Measurements from ENCODE around the gene PNN.
"Not testable (repeated sequence)": the region's sequence is repeated elsewhere in the genome, so short reads cannot be mapped to it uniquely, and the experiment has no call there.

Gene PNN

GRCh38 chr14:39181693-39182047, 6.6 kb downstream of the PNN start:
- no peak for DNase-seq

DNA sequence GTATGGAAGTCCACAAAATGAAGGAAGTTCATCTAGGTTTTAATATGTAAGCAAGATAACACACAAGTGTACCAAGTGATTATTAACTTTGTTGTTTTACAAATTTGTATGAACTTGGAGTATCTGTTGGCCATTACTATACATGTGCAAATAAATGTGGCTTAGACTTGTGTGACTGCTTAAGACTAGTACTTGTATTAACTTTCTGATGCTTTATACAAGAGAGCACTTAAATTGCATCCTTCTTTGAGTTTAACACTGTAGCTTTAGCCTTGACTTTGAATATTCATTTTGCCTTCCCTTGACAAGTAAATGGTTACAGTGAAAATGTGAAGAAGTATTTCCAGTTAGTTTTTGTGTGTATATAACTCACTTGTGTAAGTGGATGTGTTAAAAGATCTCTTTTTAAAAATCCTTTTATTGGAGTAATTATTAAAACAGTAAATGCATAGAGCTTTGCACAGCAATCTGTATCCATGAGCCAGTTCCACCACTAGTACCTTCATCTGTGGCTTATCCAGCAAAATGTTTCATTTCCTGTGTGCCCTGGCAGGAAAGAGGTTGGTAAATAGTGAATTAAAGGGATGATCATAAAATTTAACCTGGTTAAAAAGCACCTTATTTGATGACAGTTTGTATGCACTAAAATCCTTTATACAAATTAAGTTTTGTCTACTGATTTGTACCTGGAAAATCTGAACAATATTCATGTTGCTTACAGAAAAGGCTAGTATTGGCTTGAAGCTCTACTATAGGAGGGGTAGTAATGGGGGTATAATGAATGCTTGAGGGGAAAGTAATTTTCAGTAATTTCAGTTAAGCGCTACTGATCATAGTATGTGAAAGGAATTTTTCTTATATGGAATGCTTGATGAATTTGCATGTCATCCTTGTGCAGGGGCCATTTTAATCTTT, 8.0 kb downstream of the PNN start:
- no peak for DNase-seq

DNA sequence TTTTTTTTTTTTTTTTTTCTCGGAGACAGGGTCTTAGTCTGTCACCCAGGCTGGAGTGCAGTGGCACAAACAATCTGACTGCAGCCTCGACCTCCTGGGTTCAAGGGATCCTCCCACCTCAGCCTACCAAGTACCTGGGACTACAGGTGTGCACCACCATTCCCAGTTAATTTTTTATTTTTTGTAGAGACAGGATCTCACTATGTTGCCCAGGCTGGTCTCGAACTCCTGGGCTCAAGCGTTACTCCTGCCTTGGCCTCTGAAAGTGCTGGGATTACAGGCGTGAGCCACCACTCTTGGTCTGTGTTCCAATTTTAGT, 8.6 kb downstream of the PNN start:
- not testable (repeated sequence) for DNase-seq

DNA sequence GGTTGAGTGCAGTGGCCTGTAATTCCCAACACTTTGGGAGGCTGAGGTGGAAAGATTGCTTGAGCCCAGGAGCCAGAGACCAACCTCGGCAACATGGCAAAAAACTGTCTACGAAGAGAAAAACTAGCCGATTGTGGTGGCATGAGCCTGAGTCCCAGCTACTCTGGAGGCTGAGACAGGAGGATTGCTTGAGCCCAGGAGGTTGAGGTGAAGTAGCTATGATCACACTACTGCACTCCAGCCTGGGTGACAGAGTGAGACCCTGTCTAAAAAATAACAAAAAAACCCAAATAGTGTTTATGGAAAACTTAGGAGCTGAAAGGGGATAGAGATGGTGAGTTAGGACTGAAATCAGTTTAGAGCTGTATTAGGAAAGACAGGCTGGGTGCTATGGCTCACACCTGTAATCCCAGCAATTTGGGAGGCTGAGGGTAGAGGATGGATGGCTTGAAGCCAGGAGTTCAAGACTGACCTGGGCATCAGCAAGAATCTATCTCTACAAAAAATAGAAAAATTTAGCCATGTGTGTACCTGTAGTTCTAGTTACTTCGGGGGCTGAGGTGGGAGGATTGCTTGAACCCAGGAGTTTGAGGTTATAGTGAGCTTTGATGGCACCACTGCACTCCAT, 9.7 kb downstream of the PNN start:
- no peak for DNase-seq

DNA sequence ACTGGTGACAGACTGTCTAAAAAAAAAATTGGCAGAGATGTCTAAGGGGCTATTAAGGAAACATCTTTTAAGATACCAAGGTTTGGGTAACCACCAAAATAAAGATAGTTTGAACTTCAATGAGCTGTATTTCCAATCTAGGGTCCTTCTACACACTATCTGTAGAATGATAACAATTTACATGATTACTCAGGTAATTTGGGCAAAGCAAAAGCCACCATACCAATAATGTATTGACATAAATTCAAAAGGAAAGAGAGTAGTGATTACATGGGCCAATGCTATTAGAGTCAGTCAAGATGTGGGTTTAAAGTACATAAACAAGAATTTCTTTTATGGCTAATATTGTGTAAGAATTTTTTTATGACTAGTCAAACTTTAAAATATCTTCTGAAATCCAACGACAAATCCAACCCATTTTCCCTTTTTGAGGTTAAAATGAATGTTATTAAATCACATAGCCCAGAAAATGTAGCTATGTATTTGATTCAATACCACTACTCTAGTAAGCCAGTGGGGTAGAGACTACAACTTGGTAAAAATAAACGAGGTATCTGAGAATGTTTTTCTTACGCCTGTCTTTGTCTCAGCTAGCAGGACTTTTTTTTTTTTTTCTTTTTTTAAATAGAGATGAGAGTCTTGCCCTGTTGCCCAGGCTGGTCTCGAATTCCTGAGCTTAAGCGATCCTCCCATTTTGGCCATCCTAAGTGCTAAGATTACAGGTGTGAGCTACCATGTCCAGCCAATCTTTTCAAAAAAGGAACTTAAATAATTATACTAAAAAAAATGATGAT, 10.4 kb downstream of the PNN start:
- no peak for DNase-seq

GRCh38 chr14:39186941-39187525, 12.0 kb downstream of the PNN start:
- DNase-seq: no peak

DNA sequence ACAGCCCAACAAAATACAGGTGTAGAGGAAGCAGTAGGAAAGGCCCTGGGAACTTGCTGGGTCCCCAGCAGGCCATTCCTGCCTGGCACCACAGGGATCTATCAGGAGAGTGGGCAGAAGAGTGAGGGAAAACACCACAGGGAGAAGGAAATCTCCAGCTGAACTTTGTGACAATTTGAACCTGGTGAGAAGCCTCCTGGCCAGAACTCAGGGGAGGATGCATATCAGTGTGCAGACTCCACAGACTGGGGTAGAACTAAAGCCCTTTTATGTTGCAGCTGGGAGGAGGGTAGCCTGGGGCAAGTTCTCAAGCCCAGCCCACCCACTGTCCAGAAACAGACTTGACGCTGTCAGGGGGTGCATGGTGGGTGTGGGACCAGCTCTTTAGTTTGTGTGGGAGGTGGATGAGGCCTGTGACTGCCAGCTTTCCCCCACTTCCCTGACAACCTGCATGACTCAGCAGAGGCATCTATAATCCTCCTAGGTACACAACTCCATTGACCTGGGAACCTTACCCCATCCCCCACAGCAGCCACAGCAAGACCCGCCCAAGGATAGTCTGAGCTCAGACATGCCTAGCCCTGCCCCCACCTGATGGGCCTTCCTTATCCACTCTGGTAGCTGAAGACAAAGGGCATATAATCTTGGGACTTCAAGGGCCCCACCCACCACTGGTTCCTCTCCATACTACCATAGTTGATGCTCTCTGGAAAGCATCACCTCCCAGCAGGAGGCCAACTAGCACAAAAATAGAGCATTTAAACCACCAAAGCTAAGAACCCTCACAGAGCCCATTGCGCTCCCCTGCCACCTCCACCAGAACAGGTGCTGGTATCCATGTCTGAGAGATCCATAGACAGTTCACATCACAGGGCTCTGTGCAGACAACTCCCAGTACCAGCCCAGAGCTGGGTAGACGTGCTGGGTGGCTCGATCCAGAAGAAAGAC, 28.9 kb downstream of the PNN start:
- DNase-seq: no peak

- not testable (repeated sequence) for DNase-seq
Measured at GRCh38 chr14:39207430-39207829, 32.4 kb downstream of the PNN start.

- no peak for DNase-seq
Measured at GRCh38 chr14:39211109-39211741, 36.2 kb downstream of the PNN start.

- DNase-seq: no peak
Measured at GRCh38 chr14:39212034-39212433, 37.0 kb downstream of the PNN start.

GRCh38 chr14:39212693-39213092, 37.6 kb downstream of the PNN start:
- no peak for DNase-seq

DNA sequence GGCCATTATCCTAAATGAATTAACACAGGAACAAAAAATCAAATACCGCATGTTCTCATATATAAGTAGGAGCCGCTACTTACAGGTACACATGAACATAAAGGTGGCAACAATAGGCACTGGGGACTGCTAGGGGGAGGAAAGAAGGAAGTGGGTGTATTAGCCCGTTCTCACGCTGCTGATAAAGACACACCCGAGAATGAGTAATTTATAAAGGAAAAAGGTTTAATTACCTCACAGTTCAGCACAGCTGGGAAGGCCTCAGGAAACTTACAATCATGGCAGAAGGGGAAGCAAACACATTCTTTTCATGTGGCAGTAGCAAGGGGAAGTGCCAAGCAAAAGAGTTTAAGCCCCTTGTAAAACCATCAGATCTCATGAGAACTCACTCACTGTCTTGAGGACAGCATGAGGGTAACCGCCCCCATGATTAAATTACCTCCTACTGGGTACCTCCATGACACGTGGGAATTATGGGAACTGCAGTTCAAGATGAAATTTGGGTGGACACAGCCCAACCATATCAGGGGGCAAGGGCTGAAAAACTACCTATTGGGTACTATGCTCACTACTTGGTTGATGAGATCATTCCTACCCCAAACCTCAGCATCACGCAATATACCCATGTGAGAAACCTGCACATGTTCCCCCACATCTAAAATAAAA, 42.3 kb downstream of the PNN start:
- no peak for DNase-seq

DNA sequence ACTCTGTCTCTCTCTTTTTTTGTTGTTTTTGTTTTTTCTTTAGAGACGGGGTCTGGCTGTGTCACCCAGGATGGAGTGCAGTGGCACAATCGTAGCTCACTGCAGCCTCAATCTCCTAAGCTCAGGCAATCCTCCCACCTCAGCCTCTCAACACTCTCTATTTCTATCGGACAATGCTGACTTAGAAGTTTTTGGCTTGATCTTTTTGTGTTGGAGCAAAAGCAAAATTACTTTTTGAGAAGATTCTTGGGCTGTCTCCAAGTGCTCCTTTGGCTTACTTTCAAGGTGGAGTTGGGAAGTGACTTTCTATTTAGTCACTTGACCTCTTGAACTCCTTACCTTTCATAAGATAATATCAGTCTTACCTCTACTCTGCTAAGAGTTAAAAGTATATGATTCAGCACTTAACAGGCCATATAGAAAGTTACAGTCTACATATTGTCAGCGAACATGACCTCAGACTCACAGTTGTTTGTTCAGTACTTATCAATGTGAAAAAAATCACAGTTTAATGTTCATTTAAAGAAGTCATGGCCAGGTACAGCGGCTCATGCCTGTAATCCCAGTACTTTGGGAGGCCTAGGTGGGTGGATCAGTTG, 43.2 kb downstream of the PNN start:
- no peak for DNase-seq

- DNase-seq: no peak
Measured at GRCh38 chr14:39219075-39219499, 44.0 kb downstream of the PNN start.

GRCh38 chr14:39220473-39220872, 45.4 kb downstream of the PNN start:
- not testable (repeated sequence) for DNase-seq

DNA sequence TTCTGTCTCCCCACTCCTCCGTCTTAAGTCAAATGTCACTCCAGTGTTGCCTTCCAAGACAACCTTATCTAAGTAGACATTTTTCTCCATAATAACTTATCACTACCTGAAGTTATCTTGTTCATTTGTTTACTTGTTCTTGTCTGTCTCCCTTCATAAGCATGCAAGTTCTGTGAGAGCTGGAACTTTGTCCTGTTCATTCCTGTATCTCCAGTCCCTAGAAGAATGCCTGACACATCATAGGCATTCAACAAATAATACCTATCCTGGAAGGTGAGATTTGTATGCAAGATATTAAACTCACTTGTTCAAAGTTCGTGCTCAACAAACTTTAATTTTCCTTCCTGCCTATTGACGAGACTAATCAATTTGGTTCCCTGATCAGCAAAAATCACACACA, 53.0 kb downstream of the PNN start:
- no peak for DNase-seq

GRCh38 chr14:39228509-39229221, 53.6 kb downstream of the PNN start:
- DNase-seq: no peak

GRCh38 chr14:39229222-39229543, 54.1 kb downstream of the PNN start:
- peak; percentile 13 for DNase-seq

- no peak for DNase-seq
Measured at GRCh38 chr14:39229601-39230110, 54.6 kb downstream of the PNN start.
